ENCODE data around the gene PLXNA4. TPM values are rescaled to one million over a fixed set of nuclear protein-coding genes. Genes with fewer than 3 reads are reported as not detected.

The PLXNA4 gene
- total RNA-seq, 1 experiment from 2014 or later: not detected

- Histone ChIP-seq H3K4me2 (ENCODE audit: low read length) (no peak overlapping the region), H3K4me1 (ENCODE audit: control insufficient read depth in 1 of 2, insufficient read depth in 2 of 2, low read length in 2 of 2) (no peaks in the 10 kb centered on the region), H2AFZ (ENCODE audit: low read depth, low read length, poor library complexity, severe bottlenecking) (no peak overlapping the region), H3K9me2 (ENCODE audit: insufficient read depth) (no peaks in the 10 kb centered on the region), H3K36me3 (ENCODE audit: control insufficient read depth in 1 of 2, insufficient read depth in 2 of 2, low read length in 2 of 2) (no peaks in the 10 kb centered on the region), H3K27ac (ENCODE audit: low read depth, low read length) (no peak overlapping the region), H3K79me2 (ENCODE audit: insufficient read depth, low read length) (no peaks in the 10 kb centered on the region), H4K20me1 (ENCODE audit: insufficient read depth) (no peaks in the 10 kb centered on the region), H3K4me3 (replicated peaks in 1 of 2; ENCODE audit: low read depth in 1 of 2, low read length in 2 of 2) (no peak overlapping the region), H3K27me3 (ENCODE audit: insufficient read depth, low read length) (peaks cover 67% of the 10 kb centered on the region), H3K9ac (ENCODE audit: low read length) (no peak overlapping the region), H3K9me3 (ENCODE audit: control insufficient read depth in 1 of 2, insufficient read depth in 1 of 2, low read depth in 1 of 2, low read length in 2 of 2) (no peaks in the 10 kb centered on the region)
- CTCF ChIA-PET: no interaction called here
- DNase-seq (ENCODE audit: low read depth, low spot score) (no peak), ATAC-seq (no peak)
- RAD21 ChIA-PET (ENCODE audit: low non-redundant PET in 1 of 2, low total read pairs in 2 of 2, uncharacterized antibody in 2 of 2, unreplicated experiment in 2 of 2): interaction anchor here in 1 of 2 experiments (0.7 kb wide), 1 partner anchor 116 kb away, joined by 3 read pairs; no protein-coding TSS in a partner anchor
- TF ChIP-seq EZH2phosphoT487 (IDR thresholded peaks at IDR 0.05; ENCODE audit: borderline replicate concordance): no peak
- no peak for TF ChIP-seq REST (IDR thresholded peaks at IDR 0.05; ENCODE audit: low read depth)
- no peak for TF ChIP-seq ELF1 (IDR thresholded peaks at IDR 0.05; ENCODE audit: borderline replicate concordance, low read depth)
- TF ChIP-seq ATF3 (IDR thresholded peaks at IDR 0.05): no peak
- no peak for TF ChIP-seq CEBPB (IDR thresholded peaks at IDR 0.05; ENCODE audit: low read depth)
- TF ChIP-seq ZFX (IDR thresholded peaks at IDR 0.05): no peak
- no peak for TF ChIP-seq CBX3 (IDR thresholded peaks at IDR 0.05; ENCODE audit: low read depth)
- no peak for TF ChIP-seq SP1 (IDR thresholded peaks at IDR 0.05; ENCODE audit: low read depth)
- TF ChIP-seq CTCF (IDR thresholded peaks at IDR 0.05 in 2 of 3, conservative IDR thresholded peaks at IDR 0.05 in 1 of 3; ENCODE audit: borderline replicate concordance in 1 of 3, insufficient read depth in 1 of 3, low read depth in 2 of 3, low read length in 2 of 3): no peak
- TF ChIP-seq ZNF274 (IDR thresholded peaks at IDR 0.05; ENCODE audit: low read depth, low read length): no peak
- TF ChIP-seq RAD21 (IDR thresholded peaks at IDR 0.05; ENCODE audit: low read depth): no peak
- TF ChIP-seq SRF (IDR thresholded peaks at IDR 0.05; ENCODE audit: low read depth): no peak
- TF ChIP-seq EZH2 (IDR thresholded peaks at IDR 0.05): no peak
- TF ChIP-seq YY1 (IDR thresholded peaks at IDR 0.05; ENCODE audit: extremely low read depth, insufficient replicate concordance, low read depth, low read length): no peak
- POLR2A ChIA-PET: no interaction called here
- no TSS peak for BruUV-seq (replicated peaks)
- intact Hi-C loops (cut with micrococcal nuclease): no loop called here
Observed at GRCh38 chr7:132457658-132458057, 118.6 kb downstream of the PLXNA4 start.
